GM23338 (cell line): ENCODE measurements around the gene ECD. TPM values are rescaled to one million over a fixed set of nuclear protein-coding genes. Genes with fewer than 3 reads are reported as not detected.

ENCODE experiments used
- ATAC-seq: fragments of 200-7000 bp; cut with Tn5 transposase; 3 replicates; pipeline ENCODE4 v1.9.1; 2020
- DNase-seq: peaks from one replicate; pipeline ENCODE4 v3.0.0-alpha.2; 2015; ENCODE audit warnings: low spot score
- H2AFZ ChIP-seq: fragments of 200-600 bp; sonication (generic); 2 replicates; pipeline ENCODE4 v1.8.0; 2016; ENCODE audit warnings: antibody characterized with exemption, mild to moderate bottlenecking, moderate library complexity
- H3F3A ChIP-seq: fragments of 200-600 bp; sonication (generic); replicated peaks from 2 replicates; pipeline ENCODE4 v1.8.0; 2017; ENCODE audit warnings: antibody characterized with exemption, mixed run types, low read depth
- H3K27ac ChIP-seq: fragments of 200-600 bp; sonication (generic); 2 replicates; pipeline ENCODE4 v1.6.1; 2016; ENCODE audit warnings: low read depth
- H3K27me3 ChIP-seq: fragments of 200-600 bp; sonication (generic); 2 replicates; pipeline ENCODE4 v1.8.0; 2016; ENCODE audit warnings: mild to moderate bottlenecking, mixed run types, moderate library complexity; ENCODE audit not compliant: insufficient read depth
- H3K36me3 ChIP-seq: fragments of 200-600 bp; sonication (generic); 2 replicates; pipeline ENCODE4 v1.8.0; 2016; ENCODE audit warnings: mild to moderate bottlenecking; ENCODE audit not compliant: insufficient read depth
- H3K4me1 ChIP-seq: fragments of 200-600 bp; sonication (generic); 2 replicates; pipeline ENCODE4 v1.8.0; 2016; ENCODE audit warnings: mild to moderate bottlenecking, moderate library complexity; ENCODE audit not compliant: insufficient read depth
- H3K4me2 ChIP-seq: fragments of 200-600 bp; sonication (generic); 2 replicates; pipeline ENCODE4 v1.7.1; 2017; ENCODE audit warnings: mixed run types
- H3K4me3 ChIP-seq: fragments of 200-600 bp; sonication (generic); 2 replicates; pipeline ENCODE4 v1.6.1; 2016; ENCODE audit warnings: mixed run types
- H3K79me2 ChIP-seq: fragments of 200-600 bp; sonication (generic); replicated peaks from 2 replicates; pipeline ENCODE4 v1.8.0; 2017; ENCODE audit warnings: mild to moderate bottlenecking; ENCODE audit not compliant: insufficient read depth
- H3K9me2 ChIP-seq: fragments of 200-600 bp; sonication (generic); 2 replicates; pipeline ENCODE4 v1.8.0; 2017; ENCODE audit not compliant: insufficient read depth
- H4K20me1 ChIP-seq: fragments of 200-600 bp; sonication (generic); replicated peaks from 2 replicates; pipeline ENCODE4 v1.8.0; 2017; ENCODE audit warnings: mild to moderate bottlenecking; ENCODE audit not compliant: insufficient read depth
- H3K27ac Mint-ChIP-seq: 2 replicates; pipeline ENCODE4 v1.8.0; 2020; ENCODE audit warnings: inconsistent platforms, mild to moderate bottlenecking, moderate library complexity, mixed read lengths
- H3K27me3 Mint-ChIP-seq: 3 replicates; pipeline ENCODE4 v1.8.0; 2022; ENCODE audit warnings: low read depth, mild to moderate bottlenecking, moderate library complexity, mixed read lengths, inconsistent platforms; ENCODE audit not compliant: insufficient read depth, poor library complexity
- H3K36me3 Mint-ChIP-seq: 3 replicates; pipeline ENCODE4 v1.8.0; 2021; ENCODE audit warnings: low read depth, mild to moderate bottlenecking, inconsistent platforms, moderate library complexity, mixed read lengths
- H3K4me1 Mint-ChIP-seq: 3 replicates; pipeline ENCODE4 v1.8.0; 2020; ENCODE audit warnings: mild to moderate bottlenecking, inconsistent platforms, mixed read lengths
- H3K4me3 Mint-ChIP-seq: 3 replicates; pipeline ENCODE4 v1.8.0; 2021; ENCODE audit warnings: moderate library complexity, mild to moderate bottlenecking, inconsistent platforms, mixed read lengths
- H3K9me3 Mint-ChIP-seq: 3 replicates; pipeline ENCODE4 v1.8.0; 2020; ENCODE audit warnings: moderate library complexity, mild to moderate bottlenecking, inconsistent platforms, mixed read lengths
- CTCF ChIP-seq, 2 experiments: fragments of 200-600 bp in 1 of 2; sonication (generic) in 1 of 2; conservative IDR thresholded peaks; 2 replicates each; pipeline versions ENCODE4 v1.5.1 to v1.6.1; 2016 to 2017; ENCODE audit warnings: antibody characterized with exemption in 2 of 2, low read depth in 2 of 2, mild to moderate bottlenecking in 2 of 2, moderate library complexity in 1 of 2
- ETS1 ChIP-seq: IDR thresholded peaks from 2 replicates; pipeline ENCODE4 v1.6.1; 2016; ENCODE audit warnings: antibody characterized with exemption
- EZH2 ChIP-seq: fragments of 200-600 bp; sonication (generic); IDR thresholded peaks from one replicate; pipeline ENCODE4 v1.8.0; 2017; ENCODE audit warnings: antibody characterized with exemption, mild to moderate bottlenecking, low read depth; ENCODE audit not compliant: unreplicated experiment
- JUNB ChIP-seq: IDR thresholded peaks from one replicate; pipeline ENCODE4 v1.6.1; 2016; ENCODE audit warnings: antibody characterized with exemption; ENCODE audit not compliant: unreplicated experiment
- NANOG ChIP-seq: IDR thresholded peaks from 2 replicates; pipeline ENCODE4 v1.6.1; 2016; ENCODE audit warnings: antibody characterized with exemption, borderline replicate concordance
- POLR2AphosphoS5 ChIP-seq: IDR thresholded peaks from 2 replicates; pipeline ENCODE4 v1.6.1; 2016; ENCODE audit warnings: antibody characterized with exemption, low read depth
- STAT1 ChIP-seq: IDR thresholded peaks from one replicate; pipeline ENCODE4 v1.6.1; 2016; ENCODE audit warnings: antibody characterized with exemption; ENCODE audit not compliant: unreplicated experiment
- ZNF114 ChIP-seq: fragments of 250-450 bp; sonication (Bioruptor Pico); IDR thresholded peaks from 2 replicates; pipeline ENCODE4 v1.5.0; 2020; ENCODE audit warnings: mild to moderate bottlenecking, moderate library complexity
- ZNF331 ChIP-seq: fragments of 250-450 bp; sonication (Bioruptor Pico); IDR thresholded peaks from 2 replicates; pipeline ENCODE4 v1.5.0; 2020; ENCODE audit warnings: low read depth, mild to moderate bottlenecking, moderate library complexity
- ZNF462 ChIP-seq: fragments of 250-450 bp; sonication (Bioruptor Pico); IDR thresholded peaks from 2 replicates; pipeline ENCODE4 v1.5.0; 2020; ENCODE audit warnings: mild to moderate bottlenecking, moderate library complexity
- polyA plus RNA-seq: library from polyadenylated mRNA; unstranded; fragments of >200 nt; fragmentation: Nextera tagmentation; extraction: Ambion mirVana; gene quantifications from 2 replicates; pipeline ENCODE4 v1.2.1, GENCODE V29; 2016
- total RNA-seq: library from RNA; depleted of rRNA; stranded (reverse); fragments of >200 nt; shearing (Covaris generic); gene quantifications from 2 replicates; pipeline ENCODE4 v1.2.3, GENCODE V29; 2014

Gene ECD
- total and polyA plus RNA-seq, 2 experiments from 2014 or later, result 37.8 to 56.6 TPM

- TF ChIP-seq ZNF462 (CRISPR knock-in tag) (no peak), EZH2 (no peak), STAT1 (no peak), POLR2AphosphoS5 (no peak), JUNB (no peak), ZNF114 (CRISPR knock-in tag) (no peak), CTCF (conservative IDR thresholded peaks at IDR 0.05; ENCODE audit: low read depth in 2 of 2) (no peak)
These were observed 16.0 kb upstream of the ECD start (continued) for GRCh38 chr10:73183667-73184281.

GRCh38 chr10:73182568-73182967 is 14.8 kb upstream of the ECD start:
- Mint-ChIP-seq H3K27ac (no peak overlapping the region), H3K9me3 (no peaks in the 10 kb centered on the region), H3K4me3 (no peak overlapping the region), H3K36me3 (peaks cover 13% of the 10 kb centered on the region; the same call in 1 of the 3 replicates), H3K4me1 (no peaks in the 10 kb centered on the region), H3K27me3 (no peaks in the 10 kb centered on the region)
- H3K27ac ChIP-seq, result no peak overlapping the region
- no peaks in the 10 kb centered on the region for H3K27me3 ChIP-seq
- H4K20me1 ChIP-seq, result no peaks in the 10 kb centered on the region
- H3F3A ChIP-seq, result no peaks in the 10 kb centered on the region
- H3K4me1 ChIP-seq, result no peaks in the 10 kb centered on the region
- H3K79me2 ChIP-seq, result no peaks in the 10 kb centered on the region
- DNase-seq (no peak), ATAC-seq (no peak)
- no peaks in the 10 kb centered on the region for H3K9me2 ChIP-seq
- H2AFZ ChIP-seq, result no peak overlapping the region
- no peak overlapping the region for H3K4me2 ChIP-seq
- no peak overlapping the region for H3K4me3 ChIP-seq
- H3K36me3 ChIP-seq, result no peaks in the 10 kb centered on the region
- no peak for TF ChIP-seq ETS1
- TF ChIP-seq NANOG, result no peak
- no peak for TF ChIP-seq JUNB
- TF ChIP-seq ZNF331, result no peak
- TF ChIP-seq POLR2AphosphoS5, result no peak
- no peak for TF ChIP-seq CTCF (conservative IDR thresholded peaks at IDR 0.05; ENCODE audit: low read depth in 2 of 2)
- TF ChIP-seq EZH2, result no peak
- TF ChIP-seq ZNF114 (CRISPR knock-in tag), result no peak
- TF ChIP-seq STAT1, result no peak
